ENCODE results near the gene ANKRD63.

DNA sequence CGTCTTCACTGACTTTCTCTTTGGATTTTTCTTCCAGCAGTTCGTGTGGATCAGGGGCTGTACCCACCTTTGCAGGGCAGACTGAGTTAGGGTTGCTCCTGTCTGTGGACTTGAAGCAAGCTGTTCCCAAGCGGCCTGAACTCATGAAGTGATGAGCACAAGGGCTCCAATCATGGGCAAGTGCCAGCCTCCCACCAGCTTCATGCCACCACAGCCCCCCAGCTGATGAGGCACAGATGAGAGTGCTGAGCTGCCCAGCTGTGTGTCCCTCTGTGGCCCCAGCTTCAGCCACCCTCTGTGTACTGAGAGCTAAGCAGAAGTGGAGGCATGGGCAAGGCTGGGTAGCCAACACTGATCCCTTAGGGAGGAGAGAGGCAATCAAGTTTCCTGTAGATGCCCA lies 28.1 kb upstream of the ANKRD63 start:
- no peak for TF ChIP-seq POLR2A (IDR thresholded peaks at IDR 0.05)
- TF ChIP-seq, protein P1, sequence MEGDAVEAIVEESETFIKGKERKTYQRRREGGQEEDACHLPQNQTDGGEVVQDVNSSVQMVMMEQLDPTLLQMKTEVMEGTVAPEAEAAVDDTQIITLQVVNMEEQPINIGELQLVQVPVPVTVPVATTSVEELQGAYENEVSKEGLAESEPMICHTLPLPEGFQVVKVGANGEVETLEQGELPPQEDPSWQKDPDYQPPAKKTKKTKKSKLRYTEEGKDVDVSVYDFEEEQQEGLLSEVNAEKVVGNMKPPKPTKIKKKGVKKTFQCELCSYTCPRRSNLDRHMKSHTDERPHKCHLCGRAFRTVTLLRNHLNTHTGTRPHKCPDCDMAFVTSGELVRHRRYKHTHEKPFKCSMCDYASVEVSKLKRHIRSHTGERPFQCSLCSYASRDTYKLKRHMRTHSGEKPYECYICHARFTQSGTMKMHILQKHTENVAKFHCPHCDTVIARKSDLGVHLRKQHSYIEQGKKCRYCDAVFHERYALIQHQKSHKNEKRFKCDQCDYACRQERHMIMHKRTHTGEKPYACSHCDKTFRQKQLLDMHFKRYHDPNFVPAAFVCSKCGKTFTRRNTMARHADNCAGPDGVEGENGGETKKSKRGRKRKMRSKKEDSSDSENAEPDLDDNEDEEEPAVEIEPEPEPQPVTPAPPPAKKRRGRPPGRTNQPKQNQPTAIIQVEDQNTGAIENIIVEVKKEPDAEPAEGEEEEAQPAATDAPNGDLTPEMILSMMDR (IDR thresholded peaks at IDR 0.05) = no peak

Measured in lower leg skin (tissue), 3 donors.